COLO668 (cell line): ENCODE results near the gene DDX24.

Experiments used
- DNase-seq: peaks from one replicate; lab custom pipeline; 2025; ENCODE audit not compliant: unreplicated experiment; lab: John Stamatoyannopoulos, UW

DDX24 gene

GRCh38 chr14:94034886-94035285 is 46.1 kb downstream of the DDX24 start:
- DNase-seq = no peak

DNA sequence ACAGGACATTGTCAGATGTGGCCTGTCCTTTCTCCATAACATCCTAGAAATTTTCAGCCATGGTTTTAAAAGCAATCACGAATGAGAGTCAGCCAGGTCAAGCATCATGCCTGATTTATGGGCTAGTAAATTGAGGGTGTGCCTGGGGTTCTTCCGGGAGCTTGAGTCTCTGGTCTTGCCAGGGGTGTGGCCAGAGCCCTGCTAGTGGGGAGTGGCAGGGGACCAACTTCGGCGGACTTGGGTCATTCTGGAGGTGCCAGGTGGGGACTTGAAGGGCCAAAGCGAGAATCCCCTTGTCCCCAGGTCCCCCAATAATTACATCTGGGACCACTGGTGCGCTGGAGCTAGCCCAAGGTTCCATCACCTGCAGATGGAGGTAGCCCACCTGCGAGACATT is 49.1 kb downstream of the DDX24 start:
- DNase-seq = no peak

DNA sequence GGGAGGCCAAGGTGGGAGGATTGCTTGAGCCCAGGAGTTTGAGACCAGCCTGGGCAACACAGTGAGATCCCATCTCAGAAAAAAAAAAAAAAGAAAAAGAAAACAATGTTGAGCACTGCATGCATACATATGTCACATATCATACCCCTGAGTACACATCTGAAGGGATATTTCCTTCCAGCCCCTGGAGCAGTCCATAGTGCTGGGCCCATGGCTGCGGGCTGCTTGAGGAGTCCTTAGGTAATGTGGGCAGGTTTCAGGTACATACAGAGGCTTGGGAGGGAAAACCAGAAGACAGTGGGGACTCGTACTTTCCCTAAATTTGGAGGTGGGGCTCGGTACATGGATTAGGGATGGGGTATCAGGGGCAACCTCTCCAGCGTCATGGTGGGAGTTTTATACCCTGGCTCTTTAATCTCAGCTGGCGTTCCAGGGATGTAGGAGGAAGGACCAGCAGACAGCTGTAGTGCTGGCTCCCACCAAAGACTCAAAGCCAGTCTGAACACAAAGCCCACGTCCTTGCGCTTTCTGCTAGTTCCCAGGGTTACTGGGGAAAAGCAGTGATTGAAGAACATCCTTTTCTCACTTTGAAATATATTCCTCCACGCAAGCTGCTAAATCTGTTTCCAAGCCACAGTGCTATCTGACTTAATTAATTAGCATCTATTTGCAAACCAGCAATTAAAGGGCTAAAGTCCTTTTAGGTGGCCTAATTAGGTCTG is 49.7 kb downstream of the DDX24 start:
- DNase-seq = no peak

DNA sequence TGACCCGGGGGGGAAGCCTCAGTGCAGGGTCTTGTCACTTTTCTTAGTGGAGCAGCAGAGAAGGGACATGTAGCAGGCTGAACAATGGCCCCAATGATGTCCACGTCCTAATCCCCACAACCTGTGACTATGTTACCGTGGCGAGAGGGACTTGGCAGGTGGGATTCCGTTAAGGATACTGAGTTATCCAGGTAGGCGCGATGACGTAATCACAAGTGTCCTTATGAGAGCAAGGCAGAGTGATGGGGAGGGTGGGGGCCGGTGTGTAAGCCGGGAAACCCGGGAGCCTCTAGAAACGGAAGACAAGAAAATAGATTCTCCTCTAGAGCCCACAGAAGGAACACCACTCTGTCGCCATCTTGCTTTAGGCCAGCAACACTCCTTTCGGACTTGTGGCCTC is 50.4 kb downstream of the DDX24 start:
- no peak for DNase-seq

- no peak for DNase-seq
Measured at GRCh38 chr14:94029671-94030203, 51.3 kb downstream of the DDX24 start.

GRCh38 chr14:94029265-94029664 is 51.7 kb downstream of the DDX24 start:
- no peak for DNase-seq

DNA sequence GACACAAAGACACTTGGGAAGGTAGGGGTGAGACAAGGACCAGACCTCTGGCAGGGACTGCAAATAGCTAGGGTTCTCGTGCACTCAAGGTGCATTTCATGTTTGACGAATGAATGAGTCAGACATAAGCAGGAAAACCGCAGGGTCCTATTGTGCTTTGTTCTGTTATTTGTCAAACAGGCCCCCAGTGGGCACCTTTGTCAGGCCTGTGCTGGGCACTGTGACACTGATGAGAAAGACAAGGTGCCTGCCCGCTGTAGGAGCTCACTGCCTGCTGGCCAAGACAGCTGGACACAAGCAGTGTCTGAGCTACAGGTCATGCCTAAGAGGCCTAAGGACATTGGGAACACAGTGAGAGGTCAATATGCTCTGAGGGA is 52.6 kb downstream of the DDX24 start:
- peak; percentile 63 for DNase-seq

GRCh38 chr14:94027566-94028449 is 53.2 kb downstream of the DDX24 start:
- DNase-seq = peak; percentile 17

DNA sequence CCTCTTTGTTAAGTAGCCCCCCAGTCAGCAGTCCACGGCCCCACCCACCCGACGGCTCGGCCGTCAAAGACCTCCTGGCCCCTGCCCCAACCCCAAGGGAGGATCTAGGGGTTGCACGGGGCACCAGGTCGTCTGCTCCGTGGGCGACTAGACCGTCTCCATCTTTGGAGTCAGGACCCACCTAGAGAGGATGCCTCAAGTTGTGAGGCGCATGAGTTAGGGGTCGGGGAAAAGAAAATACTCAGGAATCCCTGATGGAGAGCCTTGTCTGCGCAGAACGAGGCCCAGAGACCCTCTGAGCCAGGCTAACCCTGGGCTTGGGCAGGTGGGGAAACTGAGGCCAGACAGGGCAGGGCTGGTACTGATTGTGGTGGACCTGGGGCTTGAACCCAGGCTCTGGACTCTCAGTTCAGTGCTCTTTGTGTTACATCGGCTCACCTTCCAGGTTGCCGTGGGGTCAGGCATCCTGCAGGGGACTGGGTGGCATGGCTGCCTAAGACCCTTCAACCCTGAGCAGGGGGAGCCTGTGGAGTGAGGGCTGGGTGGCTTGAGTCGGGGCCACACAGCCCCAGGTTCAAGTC is 54.0 kb downstream of the DDX24 start:
- DNase-seq = no peak

DNA sequence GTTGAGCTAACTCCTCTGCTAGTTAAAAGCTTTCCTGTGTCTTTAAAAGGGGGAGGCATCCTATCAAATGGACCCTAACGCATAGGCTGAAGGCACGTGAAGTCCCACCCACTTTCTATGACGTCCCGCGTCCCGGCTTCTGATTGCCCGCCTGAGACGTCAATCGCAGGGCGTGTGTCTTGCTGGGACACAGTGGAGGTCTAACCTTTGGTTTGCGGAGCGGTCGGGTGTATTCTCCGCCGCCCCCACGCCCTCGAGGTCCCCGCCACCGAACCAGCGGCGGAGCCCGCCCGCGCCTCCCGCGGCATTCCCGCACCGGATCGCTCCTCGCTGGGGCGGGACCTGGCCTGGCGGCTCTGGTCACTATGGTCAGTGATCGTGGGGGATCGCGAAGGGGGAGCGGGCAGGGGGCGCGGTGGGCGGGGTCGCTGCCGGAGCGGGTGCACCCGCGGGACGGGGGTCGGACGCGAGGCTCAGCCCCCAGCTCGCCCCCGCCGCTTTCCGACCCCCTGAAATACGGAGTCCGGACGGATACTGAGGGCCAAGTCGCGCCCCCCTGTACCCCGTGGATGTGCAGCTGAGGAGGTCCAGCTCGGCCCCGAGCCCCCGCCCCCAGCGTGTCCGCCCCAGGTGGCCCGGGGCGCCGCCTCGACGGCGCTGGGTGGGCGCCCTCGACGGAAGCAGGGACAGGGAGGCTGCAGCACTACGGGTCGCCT is 54.7 kb downstream of the DDX24 start, which contains the start of gene OTUB2:
OTUB2 (plus strand) TSS at position 168 of the 716 bp plus-strand sequence; CDS start at position 366, 198 bp downstream.
- peak; percentile 97 for DNase-seq

- no peak for DNase-seq
Measured at GRCh38 chr14:94025720-94026119, 55.3 kb downstream of the DDX24 start.

DNA sequence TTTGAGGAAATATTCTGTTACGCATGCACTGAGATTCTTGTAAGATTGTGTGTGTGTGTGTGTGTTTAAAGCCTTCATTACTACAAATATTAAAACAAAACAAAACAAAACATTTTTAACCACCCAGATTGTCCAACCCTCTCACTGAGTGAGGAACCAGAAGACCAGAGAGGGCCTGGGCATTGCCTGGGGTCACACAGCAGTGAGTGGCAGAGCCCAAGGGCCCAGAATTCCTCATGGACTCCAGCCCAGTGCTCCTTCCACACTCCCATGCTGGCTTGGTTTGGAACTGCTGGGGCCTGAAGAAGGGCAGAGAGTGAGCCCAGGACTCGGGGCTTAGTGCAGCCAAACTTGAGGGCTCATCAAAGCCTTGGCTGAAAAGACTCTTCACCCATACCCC is 56.5 kb downstream of the DDX24 start:
- no peak for DNase-seq

GRCh38 chr14:94022532-94023411 is 58.2 kb downstream of the DDX24 start:
- DNase-seq = no peak

DNA sequence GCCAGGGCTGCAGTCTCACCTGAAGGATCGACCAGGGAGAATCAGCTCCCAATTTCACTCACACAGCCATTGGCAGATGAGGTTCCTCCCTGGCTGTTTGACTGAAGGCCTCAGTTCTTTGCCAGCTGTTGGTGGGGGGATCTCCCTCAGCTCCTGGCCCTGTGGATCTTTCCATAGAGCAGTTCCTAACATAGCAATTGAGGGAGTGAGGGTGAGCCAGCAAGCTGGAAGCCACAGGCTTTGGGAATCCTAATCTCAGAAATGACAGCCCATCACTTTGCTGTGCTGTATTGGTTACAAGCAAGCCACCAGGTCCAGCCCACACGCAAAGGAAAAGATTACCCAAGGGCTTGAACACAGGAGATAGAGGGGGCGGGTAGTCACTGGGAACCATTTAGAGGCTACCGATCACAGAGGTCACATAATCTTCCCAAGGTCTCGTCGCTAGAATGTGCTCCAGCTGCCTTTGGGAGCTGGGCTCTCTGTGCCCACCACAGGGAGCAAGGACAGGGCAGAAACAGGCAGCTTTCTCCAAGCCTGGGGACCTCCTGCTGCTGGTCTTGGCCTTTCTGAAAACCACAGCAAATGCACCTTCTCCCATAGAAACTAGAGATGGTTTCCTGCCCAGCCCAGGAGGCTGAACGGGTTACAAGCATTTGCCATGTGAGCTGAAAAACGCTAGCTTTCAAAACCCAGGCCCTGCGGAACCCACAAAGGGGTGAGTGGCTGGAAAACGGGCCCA is 59.4 kb downstream of the DDX24 start:
- DNase-seq = no peak

DNA sequence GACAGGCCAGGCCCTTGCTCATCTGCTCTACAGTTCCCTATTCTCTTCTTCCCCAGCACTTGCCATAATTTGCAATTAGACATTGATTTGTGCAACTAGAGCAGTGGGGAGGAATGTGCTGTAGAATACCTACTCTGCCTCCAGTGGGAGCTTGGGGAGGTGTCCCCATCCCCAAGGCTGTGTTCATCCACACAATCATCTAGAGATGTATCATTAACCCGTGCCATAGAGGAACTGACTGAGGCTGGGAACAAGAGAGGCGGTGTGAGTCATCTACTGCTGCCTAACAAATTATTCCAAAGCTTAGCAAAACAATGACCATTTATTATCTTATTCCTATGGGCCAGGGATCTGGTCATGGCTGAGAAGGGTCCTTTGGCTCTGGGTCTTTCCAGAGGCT is 60.0 kb downstream of the DDX24 start:
- no peak for DNase-seq

- DNase-seq = no peak
Measured at GRCh38 chr14:94020267-94020666, 60.7 kb downstream of the DDX24 start.

DNA sequence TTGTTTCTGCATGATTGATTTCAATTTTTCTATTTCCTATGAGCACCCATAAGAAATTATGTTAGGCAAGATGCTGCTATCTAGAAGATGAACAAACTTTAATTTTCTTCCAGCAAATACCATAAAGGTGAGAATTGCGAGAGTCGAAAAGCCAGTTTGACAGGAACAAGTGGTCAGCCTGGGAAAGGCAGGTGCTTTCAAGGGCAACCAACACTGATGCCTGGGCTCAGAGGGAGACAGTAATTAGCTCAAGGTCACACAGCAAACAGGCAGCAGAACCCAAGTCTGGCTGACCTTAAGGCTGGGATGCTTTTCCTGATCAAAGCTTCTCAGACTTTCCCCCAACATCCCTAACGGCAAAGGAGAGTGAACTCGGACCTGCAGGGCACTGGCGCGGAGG is 61.7 kb downstream of the DDX24 start:
- no peak for DNase-seq

DNA sequence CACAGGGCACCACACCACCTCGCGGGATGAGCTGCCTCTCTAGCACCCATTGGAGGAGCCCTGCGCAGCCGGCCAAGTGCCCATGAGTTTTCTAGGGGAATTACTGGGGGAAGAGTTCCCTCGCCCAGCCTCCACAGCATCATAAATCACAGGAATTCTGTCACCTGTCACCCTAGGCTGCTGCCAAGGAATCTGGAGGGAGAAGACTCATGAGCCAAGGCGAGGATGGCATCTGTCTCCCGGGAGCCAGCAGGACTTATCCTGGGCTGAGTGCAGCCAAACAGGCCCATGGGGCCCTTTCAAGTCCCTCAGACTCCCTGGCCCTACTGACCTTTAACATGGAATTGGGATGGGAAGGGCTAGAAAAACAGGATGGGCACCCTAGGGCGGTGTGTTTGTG is 62.7 kb downstream of the DDX24 start:
- DNase-seq = no peak

DNA sequence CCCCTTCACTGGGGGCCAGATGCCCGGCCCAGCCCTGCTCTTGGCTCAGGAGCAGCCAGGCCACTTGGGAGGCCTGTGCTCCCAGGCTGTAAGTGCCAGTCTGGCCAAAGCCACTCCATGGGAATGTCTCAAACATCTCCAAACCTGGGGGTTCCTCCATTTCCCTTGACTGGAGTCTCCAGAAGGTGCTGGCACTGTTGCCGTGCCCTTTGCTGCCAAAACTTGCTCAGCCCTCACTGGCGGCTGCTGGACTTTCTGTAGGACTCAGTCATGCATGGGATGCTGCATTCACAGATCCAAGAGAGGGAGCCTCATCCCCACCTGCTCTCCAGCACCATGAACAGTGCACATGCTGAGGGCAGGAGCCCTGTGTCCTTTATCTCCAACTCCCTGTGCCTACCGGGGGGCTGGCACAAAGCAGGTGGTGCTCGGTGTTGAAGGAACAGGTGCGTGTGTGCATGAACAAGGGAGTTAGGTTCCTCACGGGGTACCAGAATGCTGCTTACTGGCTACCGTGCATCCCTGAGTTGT is 64.5 kb downstream of the DDX24 start:
- no peak for DNase-seq
